ENCODE data around the gene PRKAG2. TPM values are rescaled to one million over a fixed set of nuclear protein-coding genes. Genes with fewer than 3 reads are reported as not detected.

The PRKAG2 gene
- total and polyA plus RNA-seq, 2 of the 13 experiments (the other 11 are each of a cell fraction or from before 2014, with no cell fraction given): 0.90 to 1.3 TPM

DNA sequence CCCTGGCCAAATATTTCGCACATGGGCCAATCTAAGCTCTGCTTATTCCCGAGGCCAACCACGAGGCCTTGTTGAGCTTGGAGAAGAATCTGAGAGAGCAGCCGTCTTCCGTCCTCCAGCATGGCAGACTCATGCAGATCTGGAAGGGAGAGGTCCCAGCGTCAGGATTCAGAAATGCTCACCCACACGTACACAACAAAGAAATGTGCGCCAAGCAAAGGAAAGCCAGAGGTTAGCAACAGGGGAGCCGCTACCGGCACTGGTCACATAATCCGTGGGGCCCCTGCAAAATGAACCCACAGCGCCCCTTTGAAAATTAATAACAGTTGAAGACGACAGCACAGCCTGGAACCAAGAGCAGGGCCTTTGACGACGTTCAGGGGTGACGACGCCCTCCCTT, 25.4 kb upstream of the PRKAG2 start:
- Histone ChIP-seq H2AFZ (ENCODE audit: low read length) (no peak overlapping the region), H3K4me2 (ENCODE audit: low read depth, low read length) (no peak overlapping the region), H3K9ac (ENCODE audit: insufficient read depth, low read depth, low read length) (no peak overlapping the region), H3K4me3 (replicated peaks in 1 of 3; ENCODE audit: insufficient read depth in 1 of 3, low read depth in 2 of 3, low read length in 3 of 3) (no peak overlapping the region), H3K27ac (ENCODE audit: extremely low read length, insufficient read depth, low read length) (no peak overlapping the region), H3K27me3 (ENCODE audit: control insufficient read depth in 1 of 2, insufficient read depth in 2 of 2, low read length in 2 of 2) (peaks cover 1 to 17% of the 10 kb centered on the region in 2 experiments; a peak in 1 of 5 replicates), H3K79me2 (ENCODE audit: insufficient read depth, low read length) (no peaks in the 10 kb centered on the region), H3K36me3 (replicated peaks in 1 of 2; ENCODE audit: control insufficient read depth in 1 of 2, insufficient read depth in 2 of 2, low read length in 2 of 2) (no peaks in the 10 kb centered on the region), H3K9me3 (ENCODE audit: low read length) (no peaks in the 10 kb centered on the region), H4K20me1 (ENCODE audit: insufficient read depth, low read length) (no peaks in the 10 kb centered on the region), H3K4me1 (ENCODE audit: insufficient read depth, low read length) (peaks cover 4% of the 10 kb centered on the region; the same call in 1 of the 2 replicates)
- POLR2A ChIA-PET: no interaction called here
- intact Hi-C loops (cut with micrococcal nuclease; ENCODE audit: unreplicated experiment) (no loop called here), in situ Hi-C loops (cut with HindIII; ENCODE audit: extremely low pct_ligation_motif_present, low pct_unique_long_range_greater_than_20kb) (no loop called here)
- TF ChIP-seq SRF (IDR thresholded peaks at IDR 0.05; ENCODE audit: low read depth, low read length) (no peak), MAF1 (CRISPR knock-in tag; IDR thresholded peaks at IDR 0.05; ENCODE audit: borderline replicate concordance) (no peak), ZNF143 (CRISPR knock-in tag; IDR thresholded peaks at IDR 0.05) (no peak), ZFAT (CRISPR knock-in tag; conservative IDR thresholded peaks at IDR 0.05) (no peak), REL (CRISPR knock-in tag; conservative IDR thresholded peaks at IDR 0.05) (no peak), ZNF282 (IDR thresholded peaks at IDR 0.05; ENCODE audit: partially characterized antibody) (no peak), HOXA5 (CRISPR knock-in tag; IDR thresholded peaks at IDR 0.05) (no peak), KLF6 (CRISPR knock-in tag; IDR thresholded peaks at IDR 0.05) (no peak), ZNF850 (CRISPR knock-in tag; conservative IDR thresholded peaks at IDR 0.05) (no peak), KDM4B (CRISPR knock-in tag; IDR thresholded peaks at IDR 0.05) (no peak), ZNF792 (CRISPR knock-in tag; IDR thresholded peaks at IDR 0.05) (no peak), ZNF547 (CRISPR knock-in tag; IDR thresholded peaks at IDR 0.05) (no peak)
- TF ChIP-seq, protein P1, sequence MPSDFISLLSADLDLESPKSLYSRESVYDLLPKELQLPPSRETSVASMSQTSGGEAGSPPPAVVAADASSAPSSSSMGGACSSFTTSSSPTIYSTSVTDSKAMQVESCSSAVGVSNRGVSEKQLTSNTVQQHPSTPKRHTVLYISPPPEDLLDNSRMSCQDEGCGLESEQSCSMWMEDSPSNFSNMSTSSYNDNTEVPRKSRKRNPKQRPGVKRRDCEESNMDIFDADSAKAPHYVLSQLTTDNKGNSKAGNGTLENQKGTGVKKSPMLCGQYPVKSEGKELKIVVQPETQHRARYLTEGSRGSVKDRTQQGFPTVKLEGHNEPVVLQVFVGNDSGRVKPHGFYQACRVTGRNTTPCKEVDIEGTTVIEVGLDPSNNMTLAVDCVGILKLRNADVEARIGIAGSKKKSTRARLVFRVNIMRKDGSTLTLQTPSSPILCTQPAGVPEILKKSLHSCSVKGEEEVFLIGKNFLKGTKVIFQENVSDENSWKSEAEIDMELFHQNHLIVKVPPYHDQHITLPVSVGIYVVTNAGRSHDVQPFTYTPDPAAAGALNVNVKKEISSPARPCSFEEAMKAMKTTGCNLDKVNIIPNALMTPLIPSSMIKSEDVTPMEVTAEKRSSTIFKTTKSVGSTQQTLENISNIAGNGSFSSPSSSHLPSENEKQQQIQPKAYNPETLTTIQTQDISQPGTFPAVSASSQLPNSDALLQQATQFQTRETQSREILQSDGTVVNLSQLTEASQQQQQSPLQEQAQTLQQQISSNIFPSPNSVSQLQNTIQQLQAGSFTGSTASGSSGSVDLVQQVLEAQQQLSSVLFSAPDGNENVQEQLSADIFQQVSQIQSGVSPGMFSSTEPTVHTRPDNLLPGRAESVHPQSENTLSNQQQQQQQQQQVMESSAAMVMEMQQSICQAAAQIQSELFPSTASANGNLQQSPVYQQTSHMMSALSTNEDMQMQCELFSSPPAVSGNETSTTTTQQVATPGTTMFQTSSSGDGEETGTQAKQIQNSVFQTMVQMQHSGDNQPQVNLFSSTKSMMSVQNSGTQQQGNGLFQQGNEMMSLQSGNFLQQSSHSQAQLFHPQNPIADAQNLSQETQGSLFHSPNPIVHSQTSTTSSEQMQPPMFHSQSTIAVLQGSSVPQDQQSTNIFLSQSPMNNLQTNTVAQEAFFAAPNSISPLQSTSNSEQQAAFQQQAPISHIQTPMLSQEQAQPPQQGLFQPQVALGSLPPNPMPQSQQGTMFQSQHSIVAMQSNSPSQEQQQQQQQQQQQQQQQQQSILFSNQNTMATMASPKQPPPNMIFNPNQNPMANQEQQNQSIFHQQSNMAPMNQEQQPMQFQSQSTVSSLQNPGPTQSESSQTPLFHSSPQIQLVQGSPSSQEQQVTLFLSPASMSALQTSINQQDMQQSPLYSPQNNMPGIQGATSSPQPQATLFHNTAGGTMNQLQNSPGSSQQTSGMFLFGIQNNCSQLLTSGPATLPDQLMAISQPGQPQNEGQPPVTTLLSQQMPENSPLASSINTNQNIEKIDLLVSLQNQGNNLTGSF (CRISPR knock-in tag; IDR thresholded peaks at IDR 0.05): no peak
- TF ChIP-seq, protein P2, sequence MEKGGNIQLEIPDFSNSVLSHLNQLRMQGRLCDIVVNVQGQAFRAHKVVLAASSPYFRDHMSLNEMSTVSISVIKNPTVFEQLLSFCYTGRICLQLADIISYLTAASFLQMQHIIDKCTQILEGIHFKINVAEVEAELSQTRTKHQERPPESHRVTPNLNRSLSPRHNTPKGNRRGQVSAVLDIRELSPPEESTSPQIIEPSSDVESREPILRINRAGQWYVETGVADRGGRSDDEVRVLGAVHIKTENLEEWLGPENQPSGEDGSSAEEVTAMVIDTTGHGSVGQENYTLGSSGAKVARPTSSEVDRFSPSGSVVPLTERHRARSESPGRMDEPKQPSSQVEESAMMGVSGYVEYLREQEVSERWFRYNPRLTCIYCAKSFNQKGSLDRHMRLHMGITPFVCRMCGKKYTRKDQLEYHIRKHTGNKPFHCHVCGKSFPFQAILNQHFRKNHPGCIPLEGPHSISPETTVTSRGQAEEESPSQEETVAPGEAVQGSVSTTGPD (CRISPR knock-in tag; IDR thresholded peaks at IDR 0.05): no peak
- TF ChIP-seq, protein P3, sequence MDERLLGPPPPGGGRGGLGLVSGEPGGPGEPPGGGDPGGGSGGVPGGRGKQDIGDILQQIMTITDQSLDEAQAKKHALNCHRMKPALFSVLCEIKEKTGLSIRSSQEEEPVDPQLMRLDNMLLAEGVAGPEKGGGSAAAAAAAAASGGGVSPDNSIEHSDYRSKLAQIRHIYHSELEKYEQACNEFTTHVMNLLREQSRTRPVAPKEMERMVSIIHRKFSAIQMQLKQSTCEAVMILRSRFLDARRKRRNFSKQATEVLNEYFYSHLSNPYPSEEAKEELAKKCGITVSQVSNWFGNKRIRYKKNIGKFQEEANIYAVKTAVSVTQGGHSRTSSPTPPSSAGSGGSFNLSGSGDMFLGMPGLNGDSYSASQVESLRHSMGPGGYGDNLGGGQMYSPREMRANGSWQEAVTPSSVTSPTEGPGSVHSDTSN (CRISPR knock-in tag; IDR thresholded peaks at IDR 0.05): no peak
- TF ChIP-seq, protein P4, sequence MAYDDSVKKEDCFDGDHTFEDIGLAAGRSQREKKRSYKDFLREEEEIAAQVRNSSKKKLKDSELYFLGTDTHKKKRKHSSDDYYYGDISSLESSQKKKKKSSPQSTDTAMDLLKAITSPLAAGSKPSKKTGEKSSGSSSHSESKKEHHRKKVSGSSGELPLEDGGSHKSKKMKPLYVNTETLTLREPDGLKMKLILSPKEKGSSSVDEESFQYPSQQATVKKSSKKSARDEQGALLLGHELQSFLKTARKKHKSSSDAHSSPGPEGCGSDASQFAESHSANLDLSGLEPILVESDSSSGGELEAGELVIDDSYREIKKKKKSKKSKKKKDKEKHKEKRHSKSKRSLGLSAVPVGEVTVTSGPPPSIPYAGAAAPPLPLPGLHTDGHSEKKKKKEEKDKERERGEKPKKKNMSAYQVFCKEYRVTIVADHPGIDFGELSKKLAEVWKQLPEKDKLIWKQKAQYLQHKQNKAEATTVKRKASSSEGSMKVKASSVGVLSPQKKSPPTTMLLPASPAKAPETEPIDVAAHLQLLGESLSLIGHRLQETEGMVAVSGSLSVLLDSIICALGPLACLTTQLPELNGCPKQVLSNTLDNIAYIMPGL (CRISPR knock-in tag; IDR thresholded peaks at IDR 0.05; ENCODE audit: borderline replicate concordance in 1 of 2, low read depth in 1 of 2): no peak
- DNase-seq (ENCODE audit: low spot score): no peak
- WGBS (ENCODE audit: low lambda C conversion rate): 30% methylated on average over 16 of the region's 17 CpGs
- no peak for ATAC-seq
- no peak for FAIRE-seq
- CTCF ChIA-PET (ENCODE audit: low intra/inter-chr PET ratio, low total read pairs): no interaction called here
- BruUV-seq (replicated peaks): no TSS peak
